HUES64 (cell line): Measurements from ENCODE around the gene TAS2R3.

Source experiments
- H3K27ac ChIP-seq: 2 replicates; pipeline ENCODE4 v1.7.0; 2013; ENCODE audit warnings: low read depth, low read length, inconsistent platforms
- H3K27me3 ChIP-seq: 2 replicates; pipeline ENCODE4 v1.6.1; 2013; ENCODE audit warnings: mild to moderate bottlenecking, low read length; ENCODE audit not compliant: insufficient read depth
- H3K36me3 ChIP-seq: 2 replicates; pipeline ENCODE4 v1.6.1; 2013; ENCODE audit warnings: mild to moderate bottlenecking, low read length; ENCODE audit not compliant: insufficient read depth
- H3K4me1 ChIP-seq: 2 replicates; pipeline ENCODE4 v1.6.1; 2013; ENCODE audit warnings: mild to moderate bottlenecking, low read length, moderate library complexity; ENCODE audit not compliant: insufficient read depth
- H3K4me3 ChIP-seq: 2 replicates; pipeline ENCODE4 v1.5.1; 2013; ENCODE audit warnings: mild to moderate bottlenecking, low read length, moderate library complexity
- H3K9ac ChIP-seq: 2 replicates; pipeline ENCODE4 v1.6.1; 2013; ENCODE audit warnings: mild to moderate bottlenecking, low read depth, low read length
- H3K9me3 ChIP-seq: 2 replicates; pipeline ENCODE4 v1.6.1; 2013; ENCODE audit warnings: low read depth, low read length; ENCODE audit not compliant: insufficient read depth
- WGBS: fragments of 150-250, 120-280 bp; methylation state at CpG from one replicate; pipeline ENCODE4 v1.1.7; 2013; ENCODE audit warnings: missing lambda C conversion rate; 5-methylcytosine and 5-hydroxymethylcytosine counted together

The TAS2R3 gene

DNA sequence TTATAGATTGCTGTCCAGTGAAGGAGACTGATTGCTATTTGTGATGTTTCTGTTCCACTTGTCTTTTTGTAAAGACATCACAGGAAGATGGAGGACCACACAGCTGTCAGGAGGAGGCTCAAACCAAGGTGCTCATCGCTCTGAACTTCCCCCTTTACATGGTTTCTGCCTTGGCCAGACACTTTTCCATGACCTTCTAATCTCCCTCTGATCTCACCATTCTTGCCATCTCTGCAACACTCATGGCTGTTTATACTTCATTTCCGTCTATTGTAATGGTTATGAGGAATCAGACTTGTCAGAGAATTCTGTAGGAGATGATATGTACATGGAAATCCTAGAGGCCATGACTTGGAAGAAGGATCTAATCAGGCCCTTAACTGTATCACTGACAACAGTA, 24.4 kb downstream of the TAS2R3 start:
- no peak overlapping the region for H3K27ac ChIP-seq
- 96% methylated on average over 2 of the region's 2 CpGs for WGBS
- H3K9ac ChIP-seq, result no peak overlapping the region
- peaks cover 18% of the 10 kb centered on the region for H3K36me3 ChIP-seq
- no peaks in the 10 kb centered on the region for H3K27me3 ChIP-seq
- no peak overlapping the region for H3K4me3 ChIP-seq
- H3K4me1 ChIP-seq, result no peaks in the 10 kb centered on the region
- H3K9me3 ChIP-seq, result no peaks in the 10 kb centered on the region

DNA sequence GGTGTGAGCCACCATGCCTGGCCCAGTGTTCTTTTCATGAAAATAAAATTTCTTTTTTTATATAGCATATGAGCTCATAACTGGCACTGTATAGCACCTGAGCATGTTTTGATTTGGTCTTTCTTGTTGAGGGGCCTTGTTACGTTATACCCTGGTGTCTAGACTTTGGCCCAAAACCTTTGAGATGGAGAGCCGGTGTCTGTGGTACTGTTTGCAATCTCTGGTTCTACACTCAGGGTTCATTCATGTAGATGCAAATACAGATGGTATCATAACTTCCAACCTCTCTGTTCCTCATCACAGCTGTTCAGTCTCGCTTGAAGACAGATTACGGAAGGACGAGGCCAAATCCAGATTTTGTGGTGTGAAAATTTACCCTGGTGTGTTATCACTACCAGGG, 26.0 kb downstream of the TAS2R3 start, which contains the start of gene TAS2R5:
Gene TAS2R5, plus strand, starts transcription at position 301 of the 400 bp plus-strand sequence. CDS start 145 bp downstream, outside the sequence.
- Histone ChIP-seq H3K27me3 (no peaks in the 10 kb centered on the region), H3K9ac (no peak within 1 kb of the TSS), H3K4me1 (no peaks in the 10 kb centered on the region), H3K27ac (no peak within 1 kb of the TSS), H3K4me3 (no peak within 1 kb of the TSS), H3K9me3 (no peaks in the 10 kb centered on the region), H3K36me3 (peaks cover 18% of the 10 kb centered on the region)
- 99% methylated on average over 5 of the region's 5 CpGs for WGBS

DNA sequence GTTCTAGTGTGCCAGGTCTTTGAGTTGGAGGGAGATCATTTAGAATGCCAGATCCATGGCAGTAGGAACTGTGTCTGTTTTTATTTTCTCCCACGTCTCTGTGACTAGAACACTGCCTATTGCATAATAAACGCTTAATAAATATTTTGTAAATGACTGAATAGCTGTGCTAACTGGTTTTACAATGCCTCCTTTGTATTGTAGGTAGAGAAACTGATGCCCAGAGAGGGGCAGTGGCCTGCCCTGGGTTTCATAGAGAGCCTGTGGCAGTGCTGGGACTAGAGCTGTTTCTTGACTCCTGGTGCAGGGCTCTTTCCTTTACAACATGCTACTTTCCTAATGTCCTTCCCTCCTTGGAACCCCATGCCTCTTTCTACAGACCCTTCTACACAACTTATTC, 28.6 kb downstream of the TAS2R3 start:
- H3K9me3 ChIP-seq, result no peaks in the 10 kb centered on the region
- no peak overlapping the region for H3K9ac ChIP-seq
- H3K4me1 ChIP-seq, result no peaks in the 10 kb centered on the region
- H3K4me3 ChIP-seq, result no peak overlapping the region
- WGBS, result 93% methylated on average over 2 of the region's 2 CpGs
- peaks cover 17% of the 10 kb centered on the region for H3K36me3 ChIP-seq
- H3K27me3 ChIP-seq, result no peaks in the 10 kb centered on the region
- no peak overlapping the region for H3K27ac ChIP-seq
